HK-2 (cell line): Measurements from ENCODE around the gene CDH13.
A peak's percentile ranks its signal among the peaks of the same experiment; 100 is the strongest.

Source experiments
- DNase-seq: peaks from one replicate; pipeline ENCODE4 v3.0.0-alpha.2; 2018; ENCODE audit not compliant: unreplicated experiment

Gene CDH13

GRCh38 chr16:83552930-83553329 lies 926.2 kb downstream of the CDH13 start:
- no peak for DNase-seq

GRCh38 chr16:83554096-83554495 lies 927.3 kb downstream of the CDH13 start:
- no peak for DNase-seq

GRCh38 chr16:83554540-83554939 lies 927.8 kb downstream of the CDH13 start:
- no peak for DNase-seq

- DNase-seq = peak; percentile 21
Observed at GRCh38 chr16:83561876-83562275, 935.1 kb downstream of the CDH13 start.

- no peak for DNase-seq
Observed at GRCh38 chr16:83568345-83568744, 941.6 kb downstream of the CDH13 start.

- DNase-seq = peak; percentile 73
Observed at GRCh38 chr16:83574388-83574787, 947.6 kb downstream of the CDH13 start.

GRCh38 chr16:83577078-83577745 lies 950.4 kb downstream of the CDH13 start:
- no peak for DNase-seq

GRCh38 chr16:83578171-83578570 lies 951.4 kb downstream of the CDH13 start:
- DNase-seq = no peak

GRCh38 chr16:83579027-83579426 lies 952.3 kb downstream of the CDH13 start:
- DNase-seq = no peak

- no peak for DNase-seq
Observed at GRCh38 chr16:83579436-83579835, 952.7 kb downstream of the CDH13 start.

GRCh38 chr16:83581082-83581481 lies 954.3 kb downstream of the CDH13 start:
- DNase-seq = no peak

GRCh38 chr16:83581994-83582747 lies 955.4 kb downstream of the CDH13 start:
- no peak for DNase-seq

- DNase-seq = no peak
Observed at GRCh38 chr16:83586036-83586435, 959.3 kb downstream of the CDH13 start.

GRCh38 chr16:83586461-83587200 lies 959.9 kb downstream of the CDH13 start:
- DNase-seq = no peak

- DNase-seq = no peak
Observed at GRCh38 chr16:83587201-83587600, 960.4 kb downstream of the CDH13 start.

GRCh38 chr16:83588070-83588469 lies 961.3 kb downstream of the CDH13 start:
- DNase-seq = no peak

- no peak for DNase-seq
Observed at GRCh38 chr16:83589576-83589975, 962.8 kb downstream of the CDH13 start.

- no peak for DNase-seq
Observed at GRCh38 chr16:83592778-83593177, 966.0 kb downstream of the CDH13 start.

GRCh38 chr16:83599789-83600462 lies 973.2 kb downstream of the CDH13 start:
- DNase-seq = no peak

GRCh38 chr16:83602761-83603722 lies 976.3 kb downstream of the CDH13 start:
- no peak for DNase-seq
